Mucosa of descending colon (tissue), 3 donors: ENCODE data around the gene STN1. TPM values are rescaled to one million over a fixed set of nuclear protein-coding genes. Genes with fewer than 3 reads are reported as not detected.
A peak's percentile ranks its signal among the peaks of the same experiment; 100 is the strongest.

ENCODE experiments used
- ATAC-seq: fragments of 200-7000 bp; cut with Tn5 transposase; one replicate; pipeline ENCODE4 v1.9.1; 2020; ENCODE audit warnings: mild to moderate bottlenecking, moderate library complexity
- DNase-seq, 3 donors: peaks; one replicate each; pipeline ENCODE4 v3.0.0-alpha.2; 2020
- H3K36me3 ChIP-seq: fragments of 200-600 bp; one replicate; pipeline ENCODE4 v1.8.0; 2021; ENCODE audit warnings: low read depth, mild to moderate bottlenecking
- H3K4me1 ChIP-seq: fragments of 200-600 bp; one replicate; pipeline ENCODE4 v1.8.0; 2021; ENCODE audit warnings: low read depth, mild to moderate bottlenecking
- H3K4me3 ChIP-seq: fragments of 200-600 bp; one replicate; pipeline ENCODE4 v1.8.0; 2021; ENCODE audit warnings: mild to moderate bottlenecking
- H3K9me3 ChIP-seq: fragments of 200-600 bp; one replicate; pipeline ENCODE4 v1.8.0; 2021; ENCODE audit warnings: mild to moderate bottlenecking
- intact Hi-C, 2 donors: fragments of 100-400 bp; cut with DNase I in 1 of 2; cut with micrococcal nuclease in 1 of 2; formaldehyde crosslinking; loops; one replicate each; pipeline versions ENCODE4 v1.11.0 to v1.11.1; 2022; cut with DNase I, micrococcal nuclease
- total RNA-seq, 3 donors: library from RNA; stranded (reverse); fragmentation: NEBNext Ultra II Directional in 2 of 3; extraction: Animal tissue kit (Norgen Biotek cat#: 25700) in 2 of 3; gene quantifications; one replicate each; pipeline versions ENCODE4 v1.2.1 to v1.2.4, GENCODE V29; 2021 to 2023
- TF ChIP-seq, protein P1 (sequence below): fragments of 200-600 bp; IDR thresholded peaks from one replicate; pipeline ENCODE4 v1.8.0; 2022; ENCODE audit warnings: antibody characterized with exemption, mild to moderate bottlenecking
- donor health status: DM: no; HTN: no; CAD: no; lungs with moderate emphysema.
- donor health status: DM: no; HTN: no; CAD: no.
- donor health status: DM: no; HTN: yes; CAD: no.

The STN1 gene
- total RNA-seq, 3 donors from 2014 or later = 18.8 to 25.2 (median 20.7) TPM

DNA sequence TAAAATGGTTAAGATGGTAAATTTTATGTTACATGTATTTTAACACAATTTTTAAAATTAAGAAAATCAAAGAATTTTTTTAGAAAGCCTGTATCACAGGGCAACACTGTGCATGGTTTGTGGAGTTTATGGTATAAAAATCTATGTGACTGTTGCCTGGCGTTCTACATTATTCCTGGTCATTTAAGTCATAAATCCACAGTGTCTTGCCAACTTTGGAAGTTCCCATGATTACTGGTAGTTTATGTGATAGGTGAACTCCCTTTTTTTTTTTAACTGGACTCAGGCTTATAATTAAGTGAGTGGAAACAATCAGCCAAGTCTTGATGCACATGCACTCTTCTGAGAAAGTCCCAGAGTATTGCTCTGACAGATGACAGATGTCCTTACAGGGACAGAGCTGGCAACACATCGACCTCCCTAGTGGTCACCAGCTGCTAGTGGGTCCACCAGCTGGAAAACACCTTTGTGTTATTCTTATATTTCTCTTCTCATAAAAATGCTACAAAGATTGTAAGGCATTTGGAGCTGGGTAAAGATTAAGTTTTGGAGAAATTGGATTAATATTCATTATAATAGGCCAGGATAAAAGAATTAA lies 8.8 kb upstream of the STN1 start:
- Histone ChIP-seq H3K4me1 (peaks cover 15% of the 10 kb centered on the region), H3K36me3 (no peaks in the 10 kb centered on the region), H3K9me3 (no peaks in the 10 kb centered on the region), H3K4me3 (no peak overlapping the region)
- ATAC-seq (peak; percentile 71), DNase-seq (no peak)
- TF ChIP-seq, protein P1, sequence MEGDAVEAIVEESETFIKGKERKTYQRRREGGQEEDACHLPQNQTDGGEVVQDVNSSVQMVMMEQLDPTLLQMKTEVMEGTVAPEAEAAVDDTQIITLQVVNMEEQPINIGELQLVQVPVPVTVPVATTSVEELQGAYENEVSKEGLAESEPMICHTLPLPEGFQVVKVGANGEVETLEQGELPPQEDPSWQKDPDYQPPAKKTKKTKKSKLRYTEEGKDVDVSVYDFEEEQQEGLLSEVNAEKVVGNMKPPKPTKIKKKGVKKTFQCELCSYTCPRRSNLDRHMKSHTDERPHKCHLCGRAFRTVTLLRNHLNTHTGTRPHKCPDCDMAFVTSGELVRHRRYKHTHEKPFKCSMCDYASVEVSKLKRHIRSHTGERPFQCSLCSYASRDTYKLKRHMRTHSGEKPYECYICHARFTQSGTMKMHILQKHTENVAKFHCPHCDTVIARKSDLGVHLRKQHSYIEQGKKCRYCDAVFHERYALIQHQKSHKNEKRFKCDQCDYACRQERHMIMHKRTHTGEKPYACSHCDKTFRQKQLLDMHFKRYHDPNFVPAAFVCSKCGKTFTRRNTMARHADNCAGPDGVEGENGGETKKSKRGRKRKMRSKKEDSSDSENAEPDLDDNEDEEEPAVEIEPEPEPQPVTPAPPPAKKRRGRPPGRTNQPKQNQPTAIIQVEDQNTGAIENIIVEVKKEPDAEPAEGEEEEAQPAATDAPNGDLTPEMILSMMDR = no peak
- intact Hi-C loops = no loop called here

DNA sequence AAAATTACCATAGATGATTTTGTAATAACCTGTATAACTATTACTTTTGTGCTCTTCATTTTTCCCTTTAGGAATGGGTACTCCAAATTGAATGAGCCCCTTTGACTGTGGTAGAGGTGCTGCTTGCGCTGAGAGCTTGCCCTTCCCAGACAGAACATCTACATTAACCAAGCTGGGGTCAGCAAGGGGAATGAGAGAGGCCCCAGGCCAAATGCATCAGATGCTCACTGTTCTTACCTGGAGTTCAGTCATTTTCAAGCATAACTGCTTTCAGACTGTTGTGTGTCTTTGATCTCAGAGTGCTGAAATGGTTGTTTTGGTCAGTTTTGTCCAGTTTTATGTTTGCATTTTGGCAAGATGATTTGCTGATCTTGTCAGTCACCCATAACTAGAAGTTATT lies 7.6 kb upstream of the STN1 start:
- H3K9me3 ChIP-seq = no peaks in the 10 kb centered on the region
- H3K36me3 ChIP-seq = no peaks in the 10 kb centered on the region
- intact Hi-C loops = no loop called here
- peaks cover 15% of the 10 kb centered on the region for H3K4me1 ChIP-seq
- TF ChIP-seq, protein P1 = no peak
- H3K4me3 ChIP-seq = no peak overlapping the region
- DNase-seq (no peak), ATAC-seq (no peak)

DNA sequence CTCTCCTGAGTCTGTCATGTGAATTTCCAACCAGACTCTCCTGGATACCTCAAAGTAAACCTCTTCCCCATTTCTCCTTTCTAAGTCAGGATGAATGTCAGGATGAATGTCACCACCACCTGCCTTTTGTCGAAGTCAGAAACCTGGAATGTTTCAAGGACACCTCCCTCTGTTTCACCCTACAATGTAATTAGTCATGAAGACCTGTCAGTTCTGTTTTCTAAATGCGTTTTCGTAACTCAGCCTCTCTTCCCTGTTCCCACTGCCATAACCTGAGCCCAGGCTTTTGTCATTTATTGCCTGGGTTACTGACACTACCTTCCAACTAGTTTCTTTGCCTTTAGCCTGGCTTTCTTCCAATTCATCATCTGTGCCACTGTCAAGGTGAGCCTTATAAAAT lies 5.5 kb upstream of the STN1 start:
- TF ChIP-seq, protein P1 = no peak
- peak; percentile 71 for ATAC-seq
- Histone ChIP-seq H3K36me3 (peaks cover 4% of the 10 kb centered on the region), H3K4me1 (peaks cover 23% of the 10 kb centered on the region), H3K4me3 (no peak overlapping the region), H3K9me3 (no peaks in the 10 kb centered on the region)
- no peak for DNase-seq
- intact Hi-C loops = no loop called here

DNA sequence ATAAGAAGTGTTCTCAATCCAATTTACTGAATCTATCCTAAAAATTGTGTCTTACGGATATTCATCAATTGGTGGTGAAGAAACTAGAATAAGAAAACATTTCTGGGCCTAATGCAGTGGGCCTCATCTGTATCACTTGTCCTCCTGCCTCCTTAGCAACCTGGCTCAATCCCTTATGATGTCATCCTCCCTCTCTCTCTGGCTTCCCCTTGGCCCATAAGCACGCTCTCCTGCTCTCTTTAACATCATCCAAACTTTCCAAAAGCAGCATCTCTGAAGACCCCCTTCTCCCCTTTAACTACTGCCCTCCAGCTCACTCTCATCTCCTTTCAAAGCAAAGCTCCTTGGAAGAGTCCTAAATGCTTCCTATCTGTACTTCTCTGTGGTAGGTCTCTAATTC lies 4.7 kb upstream of the STN1 start:
- TF ChIP-seq, protein P1 = no peak
- DNase-seq (no peak), ATAC-seq (no peak)
- intact Hi-C loops = no loop called here
- peaks cover 24% of the 10 kb centered on the region for H3K4me1 ChIP-seq
- H3K36me3 ChIP-seq = peaks cover 4% of the 10 kb centered on the region
- H3K9me3 ChIP-seq = no peaks in the 10 kb centered on the region
- H3K4me3 ChIP-seq = no peak overlapping the region

DNA sequence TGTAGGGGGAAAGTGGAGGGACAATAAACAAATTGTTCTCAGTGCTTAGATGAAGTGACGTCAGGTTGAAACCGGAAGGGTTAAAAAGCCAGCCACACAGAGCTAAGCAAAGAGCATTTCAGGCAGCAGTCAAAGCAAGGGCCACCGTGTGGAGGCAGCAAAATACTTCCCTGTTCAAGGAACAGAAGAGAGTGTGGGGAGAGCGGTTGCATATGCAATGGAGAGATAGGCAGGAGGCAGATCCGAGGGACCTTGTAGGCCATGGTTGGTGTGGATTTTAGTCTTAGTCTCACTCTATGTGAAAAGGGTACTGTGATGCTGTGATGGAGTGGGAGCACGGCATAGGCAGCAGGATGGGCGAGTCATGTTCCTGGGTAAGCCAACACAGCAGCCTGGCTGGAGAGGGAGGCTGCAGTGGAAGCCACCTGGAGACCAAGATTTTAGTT lies 3.8 kb upstream of the STN1 start:
- H3K36me3 ChIP-seq = peaks cover 4% of the 10 kb centered on the region
- DNase-seq = peak in 2 of 3 donors; percentile 52 to 67
- peak; percentile 12 for ATAC-seq
- no peak overlapping the region for H3K4me3 ChIP-seq
- H3K4me1 ChIP-seq = peaks cover 27% of the 10 kb centered on the region
- no peaks in the 10 kb centered on the region for H3K9me3 ChIP-seq
- intact Hi-C loops = no loop called here
- TF ChIP-seq, protein P1 = no peak

DNA sequence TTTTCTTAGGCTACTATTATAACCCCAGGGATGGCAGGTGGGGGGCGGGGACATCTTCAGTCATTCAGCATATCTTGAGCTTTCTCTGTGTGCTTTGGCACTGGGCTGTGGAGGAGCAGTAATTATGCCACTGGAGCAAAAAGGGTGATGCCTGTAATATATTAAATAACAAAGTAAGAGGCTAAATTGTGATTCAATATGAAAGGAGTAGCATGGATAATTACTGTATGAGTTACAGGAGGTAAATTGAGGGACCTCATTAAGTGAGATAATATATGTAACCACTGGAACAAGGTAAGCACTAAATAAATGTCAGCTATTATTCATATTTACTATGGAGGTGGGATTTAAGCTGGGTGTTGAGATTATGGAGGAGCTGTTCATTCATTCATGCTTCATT lies 3.3 kb upstream of the STN1 start:
- H3K9me3 ChIP-seq = no peaks in the 10 kb centered on the region
- TF ChIP-seq, protein P1 = no peak
- H3K36me3 ChIP-seq = peaks cover 4% of the 10 kb centered on the region
- intact Hi-C loops = no loop called here
- peaks cover 29% of the 10 kb centered on the region for H3K4me1 ChIP-seq
- ATAC-seq = no peak
- no peak for DNase-seq
- no peak overlapping the region for H3K4me3 ChIP-seq
